Measurements from ENCODE around the gene RNPEP.
"Not testable (repeated sequence)": the region's sequence is repeated elsewhere in the genome, so short reads cannot be mapped to it uniquely, and the experiment has no call there.

RNPEP gene

GRCh38 chr1:202011994-202012393, 29.5 kb downstream of the RNPEP start:
- no peak for DNase-seq

DNA sequence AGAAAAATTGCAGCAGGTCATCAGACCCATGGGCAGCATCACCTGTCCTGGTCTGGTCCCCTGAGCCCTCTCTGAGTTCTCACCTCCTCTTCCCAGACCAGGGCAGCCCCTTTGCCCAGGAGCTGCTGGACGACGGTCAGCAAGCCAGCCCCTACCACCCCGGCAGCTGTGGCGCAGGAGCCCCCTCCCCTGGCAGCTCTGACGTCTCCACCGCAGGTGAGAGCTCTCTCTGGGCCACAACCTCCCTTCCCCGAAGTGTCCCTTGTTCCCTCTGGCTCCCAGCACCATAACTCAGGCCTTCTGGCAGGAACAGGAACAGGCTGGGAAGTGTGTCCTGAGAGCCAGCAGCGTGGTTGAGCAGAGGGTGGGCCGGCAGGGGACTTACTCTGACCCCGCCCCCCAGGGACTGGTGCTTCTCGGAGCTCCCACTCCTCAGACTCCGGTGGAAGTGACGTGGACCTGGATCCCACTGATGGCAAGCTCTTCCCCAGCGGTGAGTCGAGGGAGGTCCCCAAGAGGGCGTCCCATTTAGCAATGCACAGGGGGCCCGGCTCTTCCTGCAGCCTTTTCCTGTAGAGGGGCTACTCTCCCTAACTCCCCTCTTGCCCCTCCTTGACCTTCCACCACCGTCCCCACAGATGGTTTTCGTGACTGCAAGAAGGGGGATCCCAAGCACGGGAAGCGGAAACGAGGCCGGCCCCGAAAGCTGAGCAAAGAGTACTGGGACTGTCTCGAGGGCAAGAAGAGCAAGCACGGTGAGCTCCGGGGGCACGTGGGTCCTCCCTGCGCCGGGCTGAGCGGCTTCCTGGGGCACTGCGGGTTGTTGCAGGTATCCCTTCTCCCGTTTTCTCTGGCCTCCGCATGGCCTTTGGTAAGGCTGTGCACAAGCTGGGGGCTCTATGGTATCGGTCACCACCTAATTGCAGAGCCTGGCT, 30.4 kb downstream of the RNPEP start:
- no peak for DNase-seq

GRCh38 chr1:202013603-202014002, 31.2 kb downstream of the RNPEP start:
- DNase-seq, result no peak

- DNase-seq, result no peak
These were observed 31.6 kb downstream of the RNPEP start for GRCh38 chr1:202014060-202014459.

DNA sequence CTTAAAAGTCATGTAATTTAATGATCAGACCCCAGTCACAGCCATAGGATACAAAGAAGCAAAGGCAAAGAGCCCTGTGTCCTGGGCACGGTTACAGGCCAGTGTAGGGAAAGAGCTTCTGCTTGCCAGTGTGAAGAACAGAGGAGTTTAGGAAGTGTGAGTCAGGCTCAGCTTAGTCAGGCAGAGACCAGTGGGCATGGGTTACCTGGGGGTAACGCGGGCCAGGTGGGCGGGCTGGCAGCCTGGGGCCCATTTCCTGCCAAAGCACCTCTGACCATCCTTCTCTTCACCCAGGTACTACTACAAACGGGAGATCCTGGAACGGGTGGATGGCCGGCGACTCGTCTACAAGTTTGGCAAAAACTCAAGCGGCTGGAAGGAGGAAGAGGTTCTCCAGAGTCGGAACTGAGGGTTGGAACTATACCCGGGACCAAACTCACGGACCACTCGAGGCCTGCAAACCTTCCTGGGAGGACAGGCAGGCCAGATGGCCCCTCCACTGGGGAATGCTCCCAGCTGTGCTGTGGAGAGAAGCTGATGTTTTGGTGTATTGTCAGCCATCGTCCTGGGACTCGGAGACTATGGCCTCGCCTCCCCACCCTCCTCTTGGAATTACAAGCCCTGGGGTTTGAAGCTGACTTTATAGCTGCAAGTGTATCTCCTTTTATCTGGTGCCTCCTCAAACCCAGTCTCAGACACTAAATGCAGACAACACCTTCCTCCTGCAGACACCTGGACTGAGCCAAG, 32.6 kb downstream of the RNPEP start:
- no peak for DNase-seq

DNA sequence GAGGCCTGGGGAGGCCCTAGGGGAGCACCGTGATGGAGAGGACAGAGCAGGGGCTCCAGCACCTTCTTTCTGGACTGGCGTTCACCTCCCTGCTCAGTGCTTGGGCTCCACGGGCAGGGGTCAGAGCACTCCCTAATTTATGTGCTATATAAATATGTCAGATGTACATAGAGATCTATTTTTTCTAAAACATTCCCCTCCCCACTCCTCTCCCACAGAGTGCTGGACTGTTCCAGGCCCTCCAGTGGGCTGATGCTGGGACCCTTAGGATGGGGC, 33.2 kb downstream of the RNPEP start:
- no peak for DNase-seq

- no peak for DNase-seq
These were observed 33.8 kb downstream of the RNPEP start for GRCh38 chr1:202016022-202016810.

- DNase-seq, result no peak
These were observed 34.6 kb downstream of the RNPEP start for GRCh38 chr1:202016811-202017748.

- no peak for DNase-seq
These were observed 35.5 kb downstream of the RNPEP start for GRCh38 chr1:202017749-202018467.

DNA sequence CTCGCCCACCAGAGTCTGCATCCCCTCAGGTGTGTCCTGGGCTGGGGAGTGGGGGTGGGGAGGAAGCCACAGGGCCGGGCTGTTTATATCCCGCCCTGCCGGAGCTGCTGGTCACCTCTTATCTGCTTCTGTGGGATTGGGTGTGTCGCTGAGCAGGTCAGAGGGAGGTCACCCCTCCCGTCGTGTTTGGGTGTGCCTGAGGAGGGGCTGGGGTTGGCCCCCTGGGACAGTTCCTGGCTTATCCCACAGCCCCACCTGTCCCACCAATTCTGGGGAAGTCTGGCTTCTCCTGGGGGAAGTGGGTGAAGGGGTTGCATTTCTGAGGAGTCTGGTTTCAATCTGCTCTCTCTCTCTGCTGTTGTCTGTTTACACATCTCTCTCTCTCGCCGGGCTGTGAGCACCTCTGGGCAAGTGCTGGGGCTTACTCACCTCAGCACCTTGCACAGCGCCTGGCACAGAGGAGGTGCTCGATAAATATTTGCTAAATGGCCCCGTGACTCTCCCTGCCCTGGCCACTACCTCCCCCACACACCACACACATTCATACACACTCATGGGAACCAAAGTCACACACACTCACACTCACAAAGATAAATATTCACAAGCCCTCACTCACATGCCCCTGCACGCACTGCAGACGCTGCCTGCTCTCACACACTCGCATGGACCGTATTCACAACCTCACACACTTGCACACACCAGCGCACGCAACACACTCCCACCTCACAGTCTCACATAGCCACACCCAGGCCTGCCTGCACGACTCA, 36.2 kb downstream of the RNPEP start:
- DNase-seq, result no peak

DNA sequence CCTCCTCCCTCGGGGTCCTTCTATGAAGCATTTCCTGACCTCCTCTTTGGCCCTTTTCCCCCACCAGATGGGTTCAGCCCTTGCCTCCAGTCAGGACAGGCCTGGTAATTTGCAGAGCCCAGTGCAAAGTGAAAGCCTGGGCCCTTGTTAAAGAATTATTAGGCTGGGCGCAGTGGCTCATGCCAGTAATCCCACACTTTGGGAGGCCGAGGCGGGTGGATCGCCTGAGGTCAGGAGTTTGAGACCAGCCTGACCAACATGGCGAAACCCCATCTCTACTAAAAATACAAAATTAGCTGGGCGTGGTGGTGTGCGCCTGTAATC, 36.7 kb downstream of the RNPEP start:
- DNase-seq, result not testable (repeated sequence)

DNA sequence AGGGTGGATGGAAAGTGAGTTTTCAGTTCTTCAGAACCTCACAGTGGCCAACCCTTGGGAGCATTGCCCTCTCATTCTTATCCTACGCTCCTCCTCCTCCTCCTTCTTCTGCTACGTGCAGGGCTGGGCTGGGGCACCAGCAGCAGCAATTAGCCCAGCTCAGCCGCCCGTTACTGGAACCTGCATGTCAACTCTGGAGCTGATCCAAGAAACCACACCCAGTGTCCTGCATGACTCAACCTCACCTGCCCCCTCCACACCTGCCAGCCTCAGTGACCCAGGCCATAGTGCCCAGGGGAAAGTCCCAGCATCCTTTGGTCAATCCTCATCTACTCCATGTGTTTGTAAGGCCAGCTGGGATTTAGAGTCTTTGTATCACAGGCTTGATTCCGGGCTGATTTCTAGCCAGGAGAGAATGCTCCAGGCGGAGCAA, 40.6 kb downstream of the RNPEP start:
- DNase-seq, result no peak

- no peak for DNase-seq
These were observed 46.8 kb downstream of the RNPEP start for GRCh38 chr1:202029171-202029665.

DNA sequence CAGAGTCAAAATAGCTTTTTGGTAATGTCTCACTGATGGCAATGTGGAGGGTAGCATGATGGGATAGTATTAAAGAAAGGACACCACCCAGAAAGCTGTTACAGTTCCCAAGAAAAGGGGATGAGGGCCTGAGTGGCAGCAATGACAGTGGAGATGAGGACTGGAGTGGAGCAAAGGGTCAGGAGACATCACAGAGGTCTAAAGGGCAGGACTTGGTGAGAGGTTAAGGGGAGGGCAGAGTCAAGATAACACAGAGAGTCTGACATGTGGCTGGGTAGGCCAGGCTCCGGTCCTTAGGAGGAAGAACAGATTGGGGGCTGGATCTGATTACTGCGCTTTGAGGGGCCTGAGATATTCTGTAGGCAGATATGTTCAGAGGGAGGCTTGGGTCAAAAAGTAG, 47.3 kb downstream of the RNPEP start:
- no peak for DNase-seq

DNA sequence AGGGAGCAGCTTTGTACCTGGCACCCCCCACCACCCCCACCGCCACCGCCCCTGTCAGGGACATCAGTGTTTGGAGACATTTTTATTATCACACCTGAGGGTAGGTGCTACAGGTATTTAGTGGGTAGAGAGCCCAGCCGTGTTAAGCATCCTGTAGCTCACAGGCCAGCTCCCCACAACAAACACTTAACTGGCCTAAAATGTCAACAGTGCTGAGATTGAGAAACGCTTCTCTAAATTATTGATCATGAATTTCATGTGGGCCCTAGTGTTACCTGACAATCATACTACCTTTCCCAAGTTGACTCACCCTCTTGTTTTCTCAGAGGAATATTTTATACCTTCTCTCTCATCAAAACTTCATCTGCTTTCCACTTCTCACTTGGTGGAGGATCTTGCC, 49.3 kb downstream of the RNPEP start:
- DNase-seq, result no peak

GRCh38 chr1:202034149-202034682, 51.8 kb downstream of the RNPEP start:
- DNase-seq, result no peak

DNA sequence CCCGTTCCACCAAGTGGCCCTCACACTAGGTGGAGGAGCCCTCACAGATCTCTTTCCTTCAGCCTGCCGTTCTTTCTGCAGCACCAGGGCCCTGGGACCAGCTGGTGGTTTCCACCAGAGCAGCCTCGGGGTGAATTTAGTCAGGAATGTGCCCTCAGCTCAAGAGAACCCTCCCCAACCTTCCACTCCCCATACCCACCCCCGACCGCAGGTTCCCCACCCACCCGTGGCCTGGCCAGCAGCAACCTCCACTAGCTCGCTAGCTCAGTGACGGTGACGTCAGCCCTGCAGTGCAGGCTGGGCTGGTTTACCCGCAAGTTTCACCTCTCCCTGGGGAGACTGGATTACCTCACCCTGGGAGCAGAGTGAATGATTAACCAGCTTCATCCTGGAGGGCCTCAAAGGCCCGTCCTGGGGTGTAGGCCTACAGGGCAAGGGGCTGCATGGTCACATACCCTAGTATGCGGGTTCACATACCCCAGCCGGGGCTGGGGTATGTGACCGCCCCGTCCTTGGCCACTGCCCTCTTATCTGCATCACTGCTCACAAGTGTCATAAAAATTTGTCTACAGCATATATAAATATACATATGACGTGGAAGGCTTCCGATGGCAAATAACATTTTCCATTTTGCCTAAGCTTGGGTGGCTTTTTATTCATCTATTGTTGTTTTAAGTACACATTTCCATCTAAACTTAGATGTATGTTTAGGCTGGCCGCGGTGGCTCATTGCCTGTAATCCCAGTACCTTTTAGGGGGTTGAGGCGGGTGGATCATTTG, 52.4 kb downstream of the RNPEP start:
- no peak for DNase-seq

DNA sequence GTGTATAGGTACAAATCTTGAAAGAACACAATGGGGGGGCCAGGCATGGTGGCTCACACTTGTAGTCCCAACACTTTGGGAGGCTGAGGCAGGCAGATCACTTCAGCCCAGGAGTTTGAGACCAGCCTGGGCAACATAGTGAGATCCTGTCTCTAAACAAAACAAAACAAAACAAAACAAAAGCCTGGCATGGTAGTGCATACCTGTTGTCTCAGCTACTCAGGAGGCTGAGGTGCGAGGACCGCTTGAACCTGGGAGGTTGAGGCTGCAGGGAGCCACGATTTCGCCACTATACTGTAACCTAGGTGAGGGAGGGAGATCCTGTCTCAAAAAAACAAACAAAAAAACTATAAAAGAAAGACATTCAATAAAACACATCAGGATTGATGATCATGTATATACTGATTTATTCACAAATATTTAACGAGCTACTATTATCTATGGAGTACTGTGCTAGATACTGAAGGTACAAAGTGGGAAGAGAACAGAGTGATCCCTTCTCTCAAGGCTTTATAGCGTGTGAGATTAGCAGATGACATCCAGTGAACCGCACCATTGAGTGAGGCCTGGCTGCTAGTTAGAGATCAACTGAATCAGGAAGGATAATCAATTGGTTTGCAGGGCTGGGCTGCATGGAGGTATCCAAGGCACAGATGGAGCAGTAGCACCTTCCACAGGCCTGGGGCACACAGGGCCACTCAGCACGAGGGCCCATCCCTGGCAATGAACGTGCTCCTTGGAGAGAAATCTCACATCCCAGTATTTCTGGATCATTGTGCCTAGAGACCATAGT, 54.3 kb downstream of the RNPEP start:
- no peak for DNase-seq

Measured in activated CD4-positive, CD25-positive, alpha-beta regulatory T cell (primary cell).